D721Med (cell line): ENCODE data around the gene CFAP54.
A peak's percentile ranks its signal among the peaks of the same experiment; 100 is the strongest.

Source experiments
- DNase-seq: peaks from one replicate; pipeline ENCODE4 v3.0.0; 2011; ENCODE audit warnings: low spot score; ENCODE audit not compliant: insufficient read length
- FAIRE-seq: peaks from 2 replicates; lab custom pipeline; 2011; peaks lifted over from hg19 to GRCh38; lab: Jason Lieb, UNC
- CTCF ChIP-seq: IDR thresholded peaks from 2 replicates; pipeline ENCODE4 v1.5.1; 2012; ENCODE audit warnings: mild to moderate bottlenecking, control low read depth; ENCODE audit not compliant: insufficient read depth; ENCODE audit errors: missing control alignments

Gene CFAP54

DNA sequence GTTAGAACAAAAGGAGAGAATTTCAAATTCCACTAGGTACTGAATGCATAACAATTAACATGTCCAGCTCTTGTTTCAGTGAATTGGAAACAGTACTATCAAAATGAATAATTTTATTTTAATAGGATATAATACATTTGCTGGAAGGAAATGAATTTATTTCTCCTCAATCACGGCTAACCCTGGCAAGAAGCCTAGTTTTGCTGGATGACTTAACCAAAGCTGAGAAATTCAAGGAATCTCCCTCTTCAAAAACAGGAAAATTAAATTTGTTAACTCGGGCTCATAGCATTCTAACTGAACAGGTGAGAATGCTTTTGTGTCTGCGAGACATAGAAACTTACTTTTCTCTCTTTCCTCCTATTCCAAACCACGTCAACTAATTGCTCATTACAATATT is 254.2 kb downstream of the CFAP54 start:
- no peak for FAIRE-seq
- no peak for DNase-seq
- TF ChIP-seq CTCF: no peak

DNA sequence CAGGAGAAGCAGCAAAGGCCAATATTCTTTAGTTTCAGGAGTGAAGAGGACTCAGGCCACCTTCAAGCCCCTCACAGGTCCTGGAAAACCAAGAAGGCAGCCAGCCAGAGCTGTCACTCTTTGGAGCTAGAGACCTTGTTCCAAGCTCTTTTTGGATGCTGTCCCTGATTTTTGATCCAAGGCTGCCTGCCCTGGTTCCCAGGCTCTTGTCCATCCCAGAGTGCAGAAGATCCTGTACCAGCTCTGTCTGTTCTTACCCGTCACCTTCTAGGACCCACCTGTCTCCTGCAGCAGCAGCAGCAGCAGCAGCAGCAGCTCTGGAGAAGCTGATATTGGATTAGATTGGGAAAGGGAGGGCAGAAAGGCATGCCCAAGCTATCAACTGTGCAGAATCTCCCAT is 260.6 kb downstream of the CFAP54 start:
- DNase-seq (no peak), FAIRE-seq (no peak)
- no peak for TF ChIP-seq CTCF

DNA sequence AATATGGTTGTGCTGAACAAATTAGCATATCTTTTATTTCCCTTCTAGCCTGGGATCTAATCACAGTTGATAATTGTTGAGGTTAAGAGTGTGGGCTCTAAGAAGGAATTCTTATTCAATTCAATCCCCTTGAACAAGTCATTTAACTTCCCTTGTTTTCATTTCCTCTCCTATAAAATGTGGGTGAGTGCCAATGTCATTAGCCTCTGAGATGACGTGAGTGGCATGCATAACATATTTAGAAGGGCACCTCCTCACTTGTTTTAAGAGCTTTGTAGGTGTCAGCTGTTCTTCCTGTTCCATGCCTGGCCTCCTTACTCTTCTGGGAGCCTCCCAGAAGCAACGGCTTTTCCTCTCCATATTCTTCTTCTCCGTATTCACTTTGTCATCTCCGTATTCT is 262.2 kb downstream of the CFAP54 start:
- FAIRE-seq (no peak), DNase-seq (no peak)

GRCh38 chr12:96752211-96752610 is 262.8 kb downstream of the CFAP54 start:
- FAIRE-seq (no peak), DNase-seq (no peak)

More for the DNA sequence above, 262.2 kb downstream of the CFAP54 start:
- TF ChIP-seq CTCF: no peak

GRCh38 chr12:96766232-96766631 is 276.9 kb downstream of the CFAP54 start:
- DNase-seq (no peak), FAIRE-seq (no peak)
- peak; percentile 3 for TF ChIP-seq CTCF

More at GRCh38 chr12:96752211-96752610, 262.8 kb downstream of the CFAP54 start:
- no peak for TF ChIP-seq CTCF

- FAIRE-seq: no peak
- no peak for DNase-seq
These were observed 280.0 kb downstream of the CFAP54 start for GRCh38 chr12:96769400-96769799.

More at GRCh38 chr12:96769400-96769799, 280.0 kb downstream of the CFAP54 start:
- TF ChIP-seq CTCF: no peak
